WERI-Rb-1 (cell line): ENCODE measurements around the gene TLCD5.

Experiments
- DNase-seq: peaks from one replicate; pipeline ENCODE4 v3.0.0-alpha.2; 2020
- H3K27ac ChIP-seq: fragments of 250-450 bp; sonication (Bioruptor Pico); 2 replicates; pipeline ENCODE4 v1.5.1; 2020; ENCODE audit warnings: mild to moderate bottlenecking, moderate library complexity
- H3K27me3 ChIP-seq: fragments of 250-450 bp; sonication (Bioruptor Pico); 2 replicates; pipeline ENCODE4 v1.5.1; 2021; ENCODE audit warnings: mild to moderate bottlenecking, low read depth, moderate library complexity; ENCODE audit not compliant: insufficient read depth, severe bottlenecking
- H3K36me3 ChIP-seq: fragments of 250-450 bp; sonication (Bioruptor Pico); 2 replicates; pipeline ENCODE4 v1.5.1; 2020; ENCODE audit warnings: mild to moderate bottlenecking, moderate library complexity
- H3K4me3 ChIP-seq: 2 replicates; pipeline ENCODE4 v1.5.1; 2011; ENCODE audit warnings: low read depth, mild to moderate bottlenecking, control low read depth, low read length
- H3K9me3 ChIP-seq: fragments of 250-450 bp; sonication (Bioruptor Pico); 2 replicates; pipeline ENCODE4 v1.5.1; 2021; ENCODE audit warnings: mild to moderate bottlenecking, moderate library complexity; ENCODE audit not compliant: severe bottlenecking
- CTCF ChIP-seq: IDR thresholded peaks from 2 replicates; pipeline ENCODE4 v1.5.1; 2011; ENCODE audit warnings: low read depth, mild to moderate bottlenecking, control low read depth, inconsistent platforms, low read length

Gene TLCD5

GRCh38 chr11:120375076-120375475, 50.0 kb downstream of the TLCD5 start:
- Histone ChIP-seq H3K27ac (no peak overlapping the region), H3K9me3 (no peaks in the 10 kb centered on the region), H3K36me3 (no peaks in the 10 kb centered on the region), H3K27me3 (no peaks in the 10 kb centered on the region), H3K4me3 (no peak overlapping the region)
- TF ChIP-seq CTCF, result no peak
- DNase-seq, result no peak

- DNase-seq, result no peak
- Histone ChIP-seq H3K4me3 (no peak overlapping the region), H3K27ac (no peak overlapping the region), H3K27me3 (no peaks in the 10 kb centered on the region), H3K36me3 (no peaks in the 10 kb centered on the region), H3K9me3 (no peaks in the 10 kb centered on the region)
- no peak for TF ChIP-seq CTCF
These were observed 51.6 kb downstream of the TLCD5 start for GRCh38 chr11:120376547-120377182.

GRCh38 chr11:120378474-120378873, 53.4 kb downstream of the TLCD5 start:
- no peak overlapping the region for H3K4me3 ChIP-seq
- no peak overlapping the region for H3K27ac ChIP-seq
- no peaks in the 10 kb centered on the region for H3K36me3 ChIP-seq
- peaks cover 2% of the 10 kb centered on the region for H3K9me3 ChIP-seq
- no peak for TF ChIP-seq CTCF
- DNase-seq, result no peak
- H3K27me3 ChIP-seq, result no peaks in the 10 kb centered on the region

GRCh38 chr11:120381401-120381800, 56.3 kb downstream of the TLCD5 start:
- no peak for DNase-seq
- TF ChIP-seq CTCF, result no peak
- Histone ChIP-seq H3K27ac (no peak overlapping the region), H3K9me3 (peaks cover 3% of the 10 kb centered on the region), H3K36me3 (no peaks in the 10 kb centered on the region), H3K4me3 (no peak overlapping the region), H3K27me3 (no peaks in the 10 kb centered on the region)
